ENCODE data around the gene ATP8A1. TPM values are rescaled to one million over a fixed set of nuclear protein-coding genes. Genes with fewer than 3 reads are reported as not detected.
A peak's percentile ranks its signal among the peaks of the same experiment; 100 is the strongest.
"Not testable (repeated sequence)": the region's sequence is repeated elsewhere in the genome, so short reads cannot be mapped to it uniquely, and the experiment has no call there.

The ATP8A1 gene
- total and polyA plus RNA-seq, 8 donors: 21.5 to 60.9 (median 36.6) TPM

DNA sequence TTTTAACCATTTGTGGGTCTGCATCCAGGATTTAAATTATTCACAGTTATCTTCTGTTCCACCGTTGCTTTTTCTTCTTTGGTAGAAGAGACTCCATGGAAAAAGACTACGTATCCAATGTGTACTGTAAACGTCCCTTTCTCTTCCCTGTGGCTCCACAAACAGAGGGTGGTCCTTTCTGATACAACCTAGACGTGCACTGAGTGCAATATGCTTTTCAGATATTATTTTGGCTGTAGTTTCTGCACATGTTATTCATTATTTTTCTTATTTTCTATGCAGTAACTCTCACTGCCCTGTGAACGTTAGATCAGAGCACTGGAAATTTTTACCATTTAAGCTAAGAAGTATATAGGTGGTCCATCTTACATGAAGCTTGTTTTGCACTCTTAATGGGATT lies 186.9 kb downstream of the ATP8A1 start:
- intact Hi-C loops (cut with DNase I): no loop called here
- no peak for ATAC-seq
- H3K4me1 ChIP-seq: no peaks in the 10 kb centered on the region
- no peak for DNase-seq
- H3K27me3 ChIP-seq: no peaks in the 10 kb centered on the region
- no peaks in the 10 kb centered on the region for H3K9me3 ChIP-seq
- TF ChIP-seq CTCF (IDR thresholded peaks at IDR 0.05): no peak
- H3K4me3 ChIP-seq: no peak overlapping the region
- H3K36me3 ChIP-seq: no peaks in the 10 kb centered on the region
- no peak overlapping the region for H3K27ac ChIP-seq

DNA sequence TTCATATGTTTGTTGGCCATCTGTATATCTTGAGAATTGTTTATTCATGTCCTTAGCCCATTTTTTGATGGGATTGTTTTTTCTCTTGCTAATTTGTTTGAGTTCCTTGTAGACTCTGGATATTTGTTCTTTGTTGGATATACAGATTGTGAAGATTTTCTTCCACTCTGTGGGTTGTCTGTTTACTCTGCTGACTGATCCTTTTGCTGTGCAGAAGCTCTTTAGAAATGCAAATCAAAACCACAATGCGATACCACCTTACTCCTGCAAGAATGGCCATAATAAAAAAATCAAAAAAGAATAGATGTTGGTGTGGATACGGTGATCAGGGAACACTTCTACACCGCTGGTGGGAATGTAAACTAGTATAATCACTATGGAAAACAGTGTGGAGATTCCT lies 189.1 kb downstream of the ATP8A1 start:
- H3K9me3 ChIP-seq; H3K4me1 ChIP-seq; H3K27me3 ChIP-seq; H3K4me3 ChIP-seq; DNase-seq; intact Hi-C loops (cut with DNase I); ATAC-seq; H3K27ac ChIP-seq: not testable (repeated sequence)
- peaks cover 0 to 22% of the 10 kb centered on the region in 2 donors for H3K36me3 ChIP-seq

GRCh38 chr4:42466273-42466844 lies 190.5 kb downstream of the ATP8A1 start:
- ATAC-seq (no peak), DNase-seq (no peak)
- H3K27ac ChIP-seq: no peak overlapping the region
- H3K36me3 ChIP-seq: peaks cover 0 to 34% of the 10 kb centered on the region in 2 donors
- H3K4me3 ChIP-seq: no peak overlapping the region
- H3K9me3 ChIP-seq: no peaks in the 10 kb centered on the region
- intact Hi-C loops (cut with DNase I): no loop called here
- no peak for TF ChIP-seq CTCF (IDR thresholded peaks at IDR 0.05)
- H3K27me3 ChIP-seq: no peaks in the 10 kb centered on the region
- no peaks in the 10 kb centered on the region for H3K4me1 ChIP-seq

DNA sequence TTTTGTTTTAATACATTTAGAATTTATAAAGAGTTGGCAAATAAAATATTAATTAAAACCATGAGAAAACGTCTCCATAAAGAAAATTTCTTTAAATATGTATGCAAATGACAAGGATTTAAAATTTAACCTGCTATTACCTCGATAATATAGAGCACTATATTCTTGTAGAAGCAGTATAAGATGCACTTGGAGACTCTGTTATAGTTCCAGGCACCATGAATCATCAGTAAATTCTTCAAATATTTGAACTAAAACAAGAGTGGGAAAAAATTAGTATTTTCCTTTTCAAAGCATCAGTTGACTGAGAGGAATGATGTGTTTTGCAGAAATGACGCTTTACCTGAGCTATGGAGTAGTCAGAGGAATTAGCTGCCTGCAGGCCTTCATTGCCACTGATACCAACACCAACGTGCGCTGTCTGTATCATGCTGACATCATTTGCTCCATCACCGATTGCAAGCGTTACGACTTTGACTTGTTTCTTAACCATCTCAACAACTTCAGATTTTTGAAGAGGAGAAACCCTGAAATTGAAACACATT lies 192.3 kb downstream of the ATP8A1 start:
- Histone ChIP-seq H3K27me3 (no peaks in the 10 kb centered on the region), H3K4me3 (no peak overlapping the region), H3K36me3 (peaks cover 0 to 34% of the 10 kb centered on the region in 2 donors), H3K4me1 (no peaks in the 10 kb centered on the region), H3K27ac (no peak overlapping the region), H3K9me3 (no peaks in the 10 kb centered on the region)
- no peak for DNase-seq
- intact Hi-C loops (cut with DNase I): no loop called here
- ATAC-seq: no peak
- no peak for TF ChIP-seq CTCF (IDR thresholded peaks at IDR 0.05)

DNA sequence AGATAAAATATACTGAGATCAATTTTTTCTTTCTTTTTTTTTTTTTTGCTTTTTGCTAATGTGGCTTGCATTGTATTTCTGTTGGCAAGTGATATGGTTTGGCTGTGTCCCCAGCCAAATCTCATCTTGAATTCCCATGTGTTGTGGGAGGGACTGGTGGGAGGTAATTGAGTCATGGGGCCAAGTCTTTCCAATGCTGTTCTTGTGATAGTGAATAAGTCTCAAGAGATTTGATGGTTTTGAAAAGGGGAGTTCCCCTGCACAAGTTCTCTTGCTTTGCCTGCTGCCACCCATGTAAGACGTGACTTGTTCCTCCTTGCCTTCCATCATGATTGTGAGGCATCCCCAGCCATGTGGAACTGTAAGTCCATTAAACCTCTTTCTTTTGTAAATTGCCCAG lies 195.7 kb downstream of the ATP8A1 start:
- H3K4me1 ChIP-seq; H3K27ac ChIP-seq; H3K4me3 ChIP-seq; H3K27me3 ChIP-seq; DNase-seq; H3K9me3 ChIP-seq; ATAC-seq; intact Hi-C loops (cut with DNase I): not testable (repeated sequence)
- peaks cover 0 to 34% of the 10 kb centered on the region in 2 donors for H3K36me3 ChIP-seq

GRCh38 chr4:42460043-42460442 lies 196.9 kb downstream of the ATP8A1 start:
- DNase-seq (no peak), ATAC-seq (peak; percentile 81)
- TF ChIP-seq CTCF (IDR thresholded peaks at IDR 0.05): no peak
- no peaks in the 10 kb centered on the region for H3K4me1 ChIP-seq
- H3K4me3 ChIP-seq: no peak overlapping the region
- peaks cover 0 to 34% of the 10 kb centered on the region in 2 donors for H3K36me3 ChIP-seq
- intact Hi-C loops (cut with DNase I): no loop called here
- H3K9me3 ChIP-seq: no peaks in the 10 kb centered on the region
- no peaks in the 10 kb centered on the region for H3K27me3 ChIP-seq
- no peak overlapping the region for H3K27ac ChIP-seq
